Neural cell (in vitro differentiated cells): Measurements from ENCODE around the gene APBA3. TPM values are rescaled to one million over a fixed set of nuclear protein-coding genes. Genes with fewer than 3 reads are reported as not detected.

ENCODE experiments used
- H2AFZ ChIP-seq: fragments of 200-600, 300-800 bp; sonication (generic), shearing (Covaris generic); 2 replicates; pipeline ENCODE4 v1.6.0; 2014; ENCODE audit warnings: low read depth, mild to moderate bottlenecking, antibody characterized with exemption, low read length, moderate library complexity
- H3F3A ChIP-seq: fragments of 200-600 bp; shearing (Covaris generic); 2 replicates; pipeline ENCODE4 v1.6.1; 2016; ENCODE audit warnings: mild to moderate bottlenecking, moderate library complexity, mixed read lengths, antibody characterized with exemption, low read length; ENCODE audit not compliant: insufficient read depth, poor library complexity, severe bottlenecking
- H3K27ac ChIP-seq: fragments of 200-600, 300-800 bp; sonication (generic), shearing (Covaris generic); 2 replicates; pipeline ENCODE4 v1.5.1; 2014; ENCODE audit warnings: mild to moderate bottlenecking, low read length, moderate library complexity
- H3K27me3 ChIP-seq: fragments of 300-800, 200-600 bp; sonication (generic), shearing (Covaris generic); 2 replicates; pipeline ENCODE4 v1.6.0; 2014; ENCODE audit warnings: mild to moderate bottlenecking, low read depth, low read length, moderate library complexity; ENCODE audit not compliant: insufficient read depth
- H3K36me3 ChIP-seq: fragments of 300-800, 200-600 bp; sonication (generic), shearing (Covaris generic); 2 replicates; pipeline ENCODE4 v1.5.1; 2014; ENCODE audit warnings: mild to moderate bottlenecking, antibody characterized with exemption, low read length, moderate library complexity; ENCODE audit not compliant: insufficient read depth
- H3K4me2 ChIP-seq: fragments of 300-800, 200-600 bp; sonication (generic), shearing (Covaris generic); 2 replicates; pipeline ENCODE4 v1.6.0; 2014; ENCODE audit warnings: mild to moderate bottlenecking, low read length
- H3K4me3 ChIP-seq: fragments of 300-800, 200-600 bp; sonication (generic), shearing (Covaris generic); 2 replicates; pipeline ENCODE4 v1.5.1; 2014; ENCODE audit warnings: mild to moderate bottlenecking, low read length, moderate library complexity
- H3K79me2 ChIP-seq: fragments of 200-600 bp; shearing (Covaris generic); replicated peaks from 2 replicates; pipeline ENCODE4 v1.6.0; 2014; ENCODE audit warnings: mild to moderate bottlenecking, low read length, moderate library complexity; ENCODE audit not compliant: insufficient read depth
- H3K9ac ChIP-seq: fragments of 300-800, 200-600 bp; sonication (generic), shearing (Covaris generic); 2 replicates; pipeline ENCODE4 v1.6.1; 2016; ENCODE audit warnings: mild to moderate bottlenecking, low read length, mixed read lengths
- H3K9me2 ChIP-seq: fragments of 200-600 bp; shearing (Covaris generic); 2 replicates; pipeline ENCODE4 v1.6.1; 2016; ENCODE audit warnings: mild to moderate bottlenecking, low read length, mixed read lengths; ENCODE audit not compliant: insufficient read depth
- H3K9me3 ChIP-seq: fragments of 200-600, 300-800 bp; sonication (generic), shearing (Covaris generic); 2 replicates; pipeline ENCODE4 v1.6.1; 2016; ENCODE audit warnings: mild to moderate bottlenecking, mixed run types, low read length, moderate library complexity, mixed read lengths
- H4K20me1 ChIP-seq: fragments of 200-600 bp; shearing (Covaris generic); 2 replicates; pipeline ENCODE4 v1.6.1; 2016; ENCODE audit warnings: mild to moderate bottlenecking, mixed run types; ENCODE audit not compliant: insufficient read depth
- CTCF ChIP-seq: fragments of 450-650 bp; IDR thresholded peaks from 2 replicates; pipeline ENCODE4 v1.5.1; 2014; ENCODE audit warnings: antibody characterized with exemption, mild to moderate bottlenecking, moderate library complexity; ENCODE audit not compliant: poor library complexity, severe bottlenecking
- EP300 ChIP-seq: fragments of 450-650 bp; conservative IDR thresholded peaks from 2 replicates; pipeline ENCODE4 v1.6.1; 2014; ENCODE audit warnings: antibody characterized with exemption, mild to moderate bottlenecking, moderate library complexity; ENCODE audit not compliant: poor library complexity, severe bottlenecking
- EZH2 ChIP-seq: fragments of 200-600, 300-800 bp; shearing (Covaris generic), sonication (generic); IDR thresholded peaks from 2 replicates; pipeline ENCODE4 v1.6.1; 2014; ENCODE audit warnings: antibody characterized with exemption, low read length, borderline replicate concordance, mild to moderate bottlenecking; ENCODE audit not compliant: insufficient read depth, poor library complexity, severe bottlenecking
- MXI1 ChIP-seq: fragments of 450-650 bp; conservative IDR thresholded peaks from 2 replicates; pipeline ENCODE4 v1.6.1; 2014; ENCODE audit warnings: antibody characterized with exemption, mild to moderate bottlenecking; ENCODE audit not compliant: poor library complexity, severe bottlenecking
- POLR2AphosphoS5 ChIP-seq: IDR thresholded peaks from 2 replicates; pipeline ENCODE4 v1.6.1; 2012
- RAD21 ChIP-seq: fragments of 450-650 bp; conservative IDR thresholded peaks from 2 replicates; pipeline ENCODE4 v1.6.1; 2014; ENCODE audit warnings: antibody characterized with exemption, mild to moderate bottlenecking, moderate library complexity
- SMC3 ChIP-seq: fragments of 450-650 bp; conservative IDR thresholded peaks from 2 replicates; pipeline ENCODE4 v1.6.1; 2014; ENCODE audit warnings: antibody characterized with exemption, mild to moderate bottlenecking, moderate library complexity; ENCODE audit not compliant: poor library complexity
- TAF1 ChIP-seq: IDR thresholded peaks from 2 replicates; pipeline ENCODE4 v1.6.1; 2012; ENCODE audit warnings: low read depth
- polyA plus RNA-seq: library from polyadenylated mRNA; depleted of rRNA; stranded (reverse); fragments of >200 nt; gene quantifications from 2 replicates; pipeline ENCODE4 v1.2.3, GENCODE V29; 2014
- TF ChIP-seq, protein P1 (sequence below): IDR thresholded peaks from 2 replicates; pipeline ENCODE4 v1.6.1; 2012; ENCODE audit warnings: borderline replicate concordance

APBA3 gene
- polyA plus RNA-seq, 1 donor from 2014 or later, result 37.1 TPM

DNA sequence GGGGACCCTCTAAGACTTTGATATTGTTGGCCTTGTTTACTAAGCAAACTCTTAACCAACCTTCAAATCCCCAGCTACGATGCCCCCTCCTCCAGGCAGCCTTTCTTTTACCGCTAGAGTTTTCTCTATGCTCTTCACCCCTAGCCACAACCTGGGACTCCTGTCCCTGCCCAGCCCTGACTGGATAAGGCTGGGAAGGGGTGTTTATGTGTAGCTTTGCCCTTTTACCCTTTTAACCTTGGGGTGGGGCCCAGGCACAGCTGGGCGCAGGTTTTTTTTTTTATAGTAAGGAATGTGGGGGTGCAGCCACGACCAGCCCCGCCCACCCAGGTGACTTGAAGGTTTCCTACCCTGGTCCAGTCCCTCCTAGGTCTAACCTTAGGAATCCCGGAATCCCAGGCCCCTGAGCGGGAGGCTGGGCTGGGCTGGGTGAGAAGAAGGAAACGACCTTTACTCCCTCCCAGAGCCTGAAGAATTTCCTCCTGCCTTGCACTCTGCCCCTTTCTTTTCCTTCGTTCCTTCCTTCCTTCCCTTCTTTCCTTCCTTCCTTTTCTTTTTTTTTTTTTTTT is 41.1 kb downstream of the APBA3 start:
- Histone ChIP-seq H4K20me1 (no peaks in the 10 kb centered on the region), H3K4me2 (no peak overlapping the region), H3K79me2 (no peaks in the 10 kb centered on the region), H3K4me3 (no peak overlapping the region), H3K9me3 (no peaks in the 10 kb centered on the region), H3K27ac (no peak overlapping the region), H2AFZ (no peak overlapping the region), H3K9ac (no peak overlapping the region), H3K9me2 (no peaks in the 10 kb centered on the region), H3F3A (no peaks in the 10 kb centered on the region), H3K36me3 (no peaks in the 10 kb centered on the region), H3K27me3 (peaks cover 14% of the 10 kb centered on the region)
- TF ChIP-seq CTCF, result no peak
- TF ChIP-seq, protein P1, sequence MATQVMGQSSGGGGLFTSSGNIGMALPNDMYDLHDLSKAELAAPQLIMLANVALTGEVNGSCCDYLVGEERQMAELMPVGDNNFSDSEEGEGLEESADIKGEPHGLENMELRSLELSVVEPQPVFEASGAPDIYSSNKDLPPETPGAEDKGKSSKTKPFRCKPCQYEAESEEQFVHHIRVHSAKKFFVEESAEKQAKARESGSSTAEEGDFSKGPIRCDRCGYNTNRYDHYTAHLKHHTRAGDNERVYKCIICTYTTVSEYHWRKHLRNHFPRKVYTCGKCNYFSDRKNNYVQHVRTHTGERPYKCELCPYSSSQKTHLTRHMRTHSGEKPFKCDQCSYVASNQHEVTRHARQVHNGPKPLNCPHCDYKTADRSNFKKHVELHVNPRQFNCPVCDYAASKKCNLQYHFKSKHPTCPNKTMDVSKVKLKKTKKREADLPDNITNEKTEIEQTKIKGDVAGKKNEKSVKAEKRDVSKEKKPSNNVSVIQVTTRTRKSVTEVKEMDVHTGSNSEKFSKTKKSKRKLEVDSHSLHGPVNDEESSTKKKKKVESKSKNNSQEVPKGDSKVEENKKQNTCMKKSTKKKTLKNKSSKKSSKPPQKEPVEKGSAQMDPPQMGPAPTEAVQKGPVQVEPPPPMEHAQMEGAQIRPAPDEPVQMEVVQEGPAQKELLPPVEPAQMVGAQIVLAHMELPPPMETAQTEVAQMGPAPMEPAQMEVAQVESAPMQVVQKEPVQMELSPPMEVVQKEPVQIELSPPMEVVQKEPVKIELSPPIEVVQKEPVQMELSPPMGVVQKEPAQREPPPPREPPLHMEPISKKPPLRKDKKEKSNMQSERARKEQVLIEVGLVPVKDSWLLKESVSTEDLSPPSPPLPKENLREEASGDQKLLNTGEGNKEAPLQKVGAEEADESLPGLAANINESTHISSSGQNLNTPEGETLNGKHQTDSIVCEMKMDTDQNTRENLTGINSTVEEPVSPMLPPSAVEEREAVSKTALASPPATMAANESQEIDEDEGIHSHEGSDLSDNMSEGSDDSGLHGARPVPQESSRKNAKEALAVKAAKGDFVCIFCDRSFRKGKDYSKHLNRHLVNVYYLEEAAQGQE, result no peak

GRCh38 chr19:3719868-3720267 is 41.6 kb downstream of the APBA3 start:
- Histone ChIP-seq H3K4me2 (no peak overlapping the region), H3K79me2 (no peaks in the 10 kb centered on the region), H2AFZ (no peak overlapping the region), H3F3A (no peaks in the 10 kb centered on the region), H3K9me3 (no peaks in the 10 kb centered on the region), H3K27ac (no peak overlapping the region), H3K4me3 (no peak overlapping the region), H3K36me3 (no peaks in the 10 kb centered on the region), H3K9me2 (no peaks in the 10 kb centered on the region), H3K9ac (no peak overlapping the region), H3K27me3 (peaks cover 14% of the 10 kb centered on the region), H4K20me1 (no peaks in the 10 kb centered on the region)
- TF ChIP-seq EP300 (no peak), CTCF (no peak), MXI1 (no peak), POLR2AphosphoS5 (no peak), SMC3 (no peak), EZH2 (no peak), RAD21 (no peak), TAF1 (no peak)
- TF ChIP-seq, protein P1, result no peak
